GM18508 (cell line): Measurements from ENCODE around the gene TNFRSF19.
"Not testable (repeated sequence)": the region's sequence is repeated elsewhere in the genome, so short reads cannot be mapped to it uniquely, and the experiment has no call there.

Experiments
- ATAC-seq: cut with Tn5 transposase; IDR thresholded peaks from one replicate; pipeline ENCODE4 v1.9.1; 2021; ENCODE audit warnings: moderate number of reproducible peaks; ENCODE audit not compliant: insufficient read depth, unreplicated experiment

Gene TNFRSF19

GRCh38 chr13:23677679-23678288, 107.6 kb downstream of the TNFRSF19 start:
- not testable (repeated sequence) for ATAC-seq

- no peak for ATAC-seq
Measured at GRCh38 chr13:23678795-23679194, 108.6 kb downstream of the TNFRSF19 start.

DNA sequence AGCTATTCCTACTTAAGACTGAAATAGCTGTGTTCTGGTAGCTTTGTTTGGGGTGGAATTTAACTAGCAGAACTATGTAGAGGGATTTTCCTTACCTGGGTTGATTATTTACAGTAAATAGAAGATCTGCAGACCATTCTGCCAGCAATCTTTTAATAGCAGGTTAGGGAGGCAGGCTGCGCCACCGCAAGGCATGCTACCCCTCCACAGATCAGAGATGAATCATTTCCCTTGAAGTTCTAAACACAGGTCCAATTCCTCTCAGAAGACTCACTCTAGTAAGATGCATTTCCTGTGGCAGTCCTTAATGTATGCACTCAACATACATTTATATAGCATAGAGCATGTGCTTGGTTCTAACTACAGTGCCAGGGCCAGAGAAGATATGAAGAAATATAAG, 109.0 kb downstream of the TNFRSF19 start:
- ATAC-seq: no peak

GRCh38 chr13:23680845-23681669, 110.8 kb downstream of the TNFRSF19 start:
- ATAC-seq: no peak

DNA sequence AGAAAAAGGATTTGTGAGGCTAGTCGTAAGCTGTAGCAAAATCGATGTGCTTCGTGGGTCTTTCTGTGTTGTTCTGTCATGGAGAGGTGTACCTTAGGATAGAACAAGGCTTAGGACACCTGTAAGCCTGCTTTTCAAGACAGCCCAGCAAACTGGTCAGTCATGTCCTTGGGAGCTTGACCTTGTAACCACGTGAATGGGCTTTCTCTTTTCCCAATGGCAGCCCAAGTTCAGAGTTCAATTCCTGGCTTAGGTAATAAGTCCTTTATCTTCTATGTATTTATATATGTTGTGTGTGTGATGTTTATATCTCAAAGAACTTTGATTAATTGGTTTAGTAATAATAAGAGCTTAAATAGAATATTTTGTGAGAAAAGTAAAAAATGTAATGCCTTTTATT, 112.9 kb downstream of the TNFRSF19 start:
- no peak for ATAC-seq

DNA sequence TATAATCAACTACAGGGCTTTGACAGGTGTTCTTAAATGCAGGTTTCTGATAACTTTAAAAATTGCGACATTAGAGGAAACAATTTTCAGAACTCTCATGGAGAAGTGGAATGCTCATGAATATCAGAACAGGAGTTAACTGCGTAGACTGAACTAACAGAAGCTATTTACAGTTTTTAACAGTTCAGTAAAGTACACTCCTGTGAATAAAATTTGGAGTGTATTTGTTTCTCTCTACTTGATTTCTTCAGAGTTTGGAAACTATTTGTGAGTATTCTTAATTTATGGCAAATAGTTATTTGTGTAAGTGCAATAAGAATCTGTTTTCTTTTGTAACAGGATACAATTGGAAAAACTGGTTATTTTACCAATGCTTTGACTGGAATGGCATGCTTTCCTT, 114.4 kb downstream of the TNFRSF19 start:
- ATAC-seq: no peak

GRCh38 chr13:23685416-23685815, 115.2 kb downstream of the TNFRSF19 start:
- no peak for ATAC-seq

- ATAC-seq: no peak
Measured at GRCh38 chr13:23686948-23687347, 116.7 kb downstream of the TNFRSF19 start.

DNA sequence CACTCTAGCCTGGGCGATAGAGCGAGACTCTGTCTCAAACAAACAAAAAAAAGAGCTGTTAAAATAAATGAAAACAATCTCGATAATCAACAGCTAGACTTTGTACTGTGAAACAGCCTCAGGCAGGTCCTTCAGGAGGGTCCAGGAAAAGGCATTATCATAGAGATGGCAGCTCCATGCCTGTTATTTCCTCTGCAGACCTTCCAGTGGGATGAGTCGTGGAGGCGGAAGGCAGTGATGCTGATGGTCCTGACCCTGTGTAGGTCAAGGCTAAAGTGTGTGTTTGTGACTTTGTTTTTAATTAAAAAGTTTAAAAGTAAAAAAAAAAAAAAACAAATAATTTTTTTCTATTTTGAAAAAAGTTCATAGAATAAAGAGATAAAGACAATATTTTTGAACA, 117.4 kb downstream of the TNFRSF19 start:
- no peak for ATAC-seq

DNA sequence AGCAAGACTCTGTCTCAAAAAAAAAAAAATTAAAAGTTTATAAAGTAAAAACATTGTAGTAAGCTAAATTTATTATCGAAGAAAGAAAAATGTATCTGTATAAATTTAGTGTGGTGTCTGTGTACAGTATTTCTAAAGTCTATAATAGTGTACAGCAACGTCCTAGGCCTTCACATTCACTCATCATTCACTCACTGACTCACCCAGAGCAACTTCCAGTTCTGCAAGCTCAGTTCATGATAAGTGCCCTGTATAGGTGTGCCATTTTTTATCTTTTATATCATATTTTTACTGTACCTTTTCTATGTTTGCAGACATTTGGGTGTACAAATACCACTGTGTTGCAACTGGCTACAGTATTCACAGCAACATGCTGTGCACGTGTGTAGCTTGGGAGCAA, 118.1 kb downstream of the TNFRSF19 start:
- no peak for ATAC-seq

GRCh38 chr13:23690668-23691067, 120.5 kb downstream of the TNFRSF19 start:
- no peak for ATAC-seq

DNA sequence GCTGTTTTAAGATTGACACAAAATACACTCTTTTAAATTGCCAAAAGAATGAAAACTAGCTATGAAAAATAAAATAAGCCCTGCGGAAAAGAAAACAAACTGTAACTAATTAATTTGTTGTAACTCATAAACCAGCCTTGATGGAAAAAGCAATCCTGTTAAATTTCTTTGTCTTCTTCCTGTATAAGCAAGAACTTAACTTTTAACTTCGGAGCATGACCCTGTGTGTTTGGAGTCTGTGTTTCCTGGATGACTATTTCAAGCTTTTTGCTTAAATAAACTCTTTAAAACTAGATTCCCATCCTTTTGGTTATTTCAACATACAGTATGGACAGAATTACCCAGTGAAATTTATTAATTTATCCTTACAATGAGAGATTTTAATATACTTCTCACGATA, 122.6 kb downstream of the TNFRSF19 start:
- no peak for ATAC-seq

GRCh38 chr13:23695196-23695595, 125.0 kb downstream of the TNFRSF19 start:
- ATAC-seq: no peak

DNA sequence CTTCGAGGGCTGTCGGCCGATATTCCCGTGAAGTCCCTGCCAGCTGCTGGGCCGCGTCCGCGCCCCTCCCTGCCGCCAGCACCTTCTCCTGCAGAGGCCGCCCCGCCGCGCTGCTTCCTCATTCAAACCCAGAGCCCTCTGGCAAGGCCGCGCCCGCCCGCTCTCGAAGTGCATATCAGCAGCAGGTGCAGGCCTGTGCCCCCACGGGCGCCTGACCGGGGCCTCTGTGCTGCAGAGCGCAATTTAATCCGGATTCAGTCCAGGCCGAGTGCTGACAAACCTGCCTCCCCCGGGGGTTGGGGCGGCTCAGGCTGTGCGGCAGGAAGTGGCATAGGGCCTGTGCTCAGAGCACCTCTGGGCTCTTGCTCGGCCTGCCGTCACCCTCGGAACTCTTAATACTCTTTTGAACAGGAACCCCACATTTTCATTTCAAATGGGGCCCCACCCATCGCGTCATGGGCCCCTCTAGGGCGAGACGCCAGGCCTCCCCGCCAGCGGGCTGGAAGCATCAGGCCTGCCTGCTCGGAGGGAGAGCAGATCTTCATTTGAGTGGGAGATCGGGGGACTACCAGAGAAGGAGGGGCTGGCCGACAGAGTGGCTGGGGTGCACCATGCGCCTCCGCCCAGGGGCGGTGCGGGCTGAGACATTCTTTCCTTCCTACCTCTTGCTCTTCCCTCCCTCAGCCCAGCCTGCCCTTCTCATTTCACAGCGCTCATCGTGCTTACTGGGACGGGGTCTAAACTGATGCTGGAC, 125.7 kb downstream of the TNFRSF19 start:
- ATAC-seq: no peak

- ATAC-seq: no peak
Measured at GRCh38 chr13:23696610-23697009, 126.4 kb downstream of the TNFRSF19 start.

GRCh38 chr13:23697772-23698313, 127.6 kb downstream of the TNFRSF19 start:
- no peak for ATAC-seq

DNA sequence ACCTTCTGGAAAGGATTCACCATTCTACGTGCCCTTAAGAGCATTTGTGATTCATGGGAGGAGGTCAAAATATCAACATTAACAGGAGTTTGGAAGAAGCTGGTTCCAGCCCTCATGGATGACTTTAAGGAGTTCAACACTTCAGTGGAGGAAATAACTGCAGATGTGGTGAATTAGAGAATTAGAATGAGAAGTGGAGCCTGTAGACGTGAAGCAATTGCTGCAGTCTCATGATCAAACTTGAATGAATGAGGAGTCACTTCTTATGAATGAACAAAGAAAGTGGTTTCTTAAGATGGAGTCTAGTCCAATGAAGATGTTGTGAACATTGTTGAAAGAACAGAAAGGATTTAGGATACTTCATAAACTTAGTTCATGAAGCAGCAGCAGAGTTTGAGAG, 129.1 kb downstream of the TNFRSF19 start:
- ATAC-seq: no peak

DNA sequence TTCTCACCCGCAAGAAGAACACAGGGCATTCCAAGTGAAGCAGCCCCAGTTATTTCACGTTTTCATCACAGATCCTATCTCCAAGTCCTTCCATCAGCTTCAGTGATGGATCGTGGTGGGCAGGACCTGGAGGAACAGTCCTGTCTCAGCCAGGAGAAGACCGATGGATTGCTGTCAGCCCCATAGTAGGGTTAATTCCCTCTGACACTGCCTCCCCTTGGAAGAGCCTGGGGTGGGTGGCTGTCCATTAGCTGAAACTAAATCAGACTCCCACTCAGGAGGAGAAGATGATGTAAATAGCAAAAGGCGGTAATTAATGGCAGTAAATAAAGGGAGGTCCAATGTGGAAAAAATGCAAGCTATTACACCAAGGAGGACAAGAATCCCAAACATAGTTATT, 131.0 kb downstream of the TNFRSF19 start:
- ATAC-seq: no peak

- no peak for ATAC-seq
Measured at GRCh38 chr13:23701636-23702035, 131.4 kb downstream of the TNFRSF19 start.

DNA sequence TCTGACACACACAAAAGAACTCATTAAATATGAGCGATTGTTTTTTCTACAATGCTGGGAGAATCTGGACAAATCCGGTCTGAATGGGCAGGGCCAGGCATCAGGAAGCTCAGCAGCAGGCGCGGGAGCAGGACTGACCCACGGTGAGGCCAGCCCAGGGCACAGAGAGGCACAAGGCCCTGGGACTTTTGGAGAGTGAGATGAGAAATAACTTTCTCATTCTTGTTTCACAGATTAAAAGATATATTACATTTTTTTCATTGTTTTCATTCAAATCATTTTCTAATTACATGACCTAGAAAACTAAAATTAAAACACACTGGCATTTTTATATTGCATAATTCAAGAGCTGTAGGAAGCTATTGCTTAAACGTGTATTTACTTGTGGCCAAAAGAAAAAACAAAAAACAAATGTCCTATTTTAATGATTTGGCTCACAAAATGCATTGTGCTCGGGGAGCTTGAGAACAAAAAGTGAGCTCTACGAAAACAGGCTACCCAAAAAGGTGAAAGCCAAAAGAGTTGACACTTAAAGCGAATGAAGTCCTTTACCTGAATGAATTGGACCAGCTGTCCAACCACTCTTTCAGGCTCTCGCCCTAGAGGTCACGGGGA, 133.1 kb downstream of the TNFRSF19 start:
- no peak for ATAC-seq

- ATAC-seq: no peak
Measured at GRCh38 chr13:23705583-23705982, 135.4 kb downstream of the TNFRSF19 start.
